ENCODE results near the gene RRAGD.

RRAGD gene

DNA sequence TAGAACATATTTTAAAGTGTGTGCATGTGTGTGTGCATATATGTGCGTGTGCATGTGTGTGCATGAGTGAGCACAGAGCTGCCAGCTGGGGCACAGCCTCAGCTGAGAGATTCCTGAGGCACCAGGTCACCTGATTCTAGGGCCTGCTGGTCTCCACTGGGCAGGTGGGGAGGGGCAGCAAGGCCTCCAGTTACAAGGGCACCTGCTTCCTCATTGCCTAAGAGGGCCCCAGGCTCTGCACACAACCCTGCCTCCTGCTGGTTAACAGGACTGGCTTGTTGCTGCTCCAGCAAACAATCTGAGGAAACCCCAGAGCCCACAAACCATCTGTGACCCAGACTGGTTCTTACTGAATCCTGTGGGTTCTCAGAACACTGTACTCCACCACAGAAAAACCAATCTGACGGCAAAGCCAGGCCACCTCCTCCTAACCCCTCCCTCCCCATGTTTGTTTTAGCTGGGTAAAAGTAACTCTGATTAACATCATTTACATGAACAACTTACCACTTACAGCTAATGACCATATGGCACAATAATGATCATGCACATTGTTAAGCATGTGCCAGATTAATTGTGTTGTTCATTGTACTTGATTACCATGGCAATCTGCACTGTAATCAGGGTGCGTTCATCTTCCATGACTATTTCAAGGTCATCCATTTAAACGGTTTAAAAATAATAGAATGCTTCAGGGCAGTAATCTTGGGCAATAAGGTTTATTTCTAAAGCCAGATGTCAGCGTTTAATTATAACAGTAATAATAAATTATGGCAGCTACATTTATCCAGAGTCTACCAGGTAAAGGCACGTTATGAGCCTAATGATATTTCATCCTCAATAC, 36.4 kb downstream of the RRAGD start:
- Histone ChIP-seq H3K27ac (ENCODE audit: low read length) (no peak overlapping the region), H3K4me1 (ENCODE audit: control insufficient read depth, insufficient read depth, low read length) (no peaks in the 10 kb centered on the region), H3K27me3 (ENCODE audit: control insufficient read depth in 1 of 2, insufficient read depth in 2 of 2, low read length in 2 of 2) (no peaks in the 10 kb centered on the region), H3K9me3 (ENCODE audit: control insufficient read depth in 2 of 2, low read length in 2 of 2) (no peaks in the 10 kb centered on the region), H3K36me3 (ENCODE audit: control insufficient read depth in 2 of 2, insufficient read depth in 2 of 2, low read length in 2 of 2) (no peaks in the 10 kb centered on the region), H3K4me3 (ENCODE audit: low read length in 2 of 2) (no peak overlapping the region), H3K9ac (ENCODE audit: low read length in 2 of 2) (no peak overlapping the region)

DNA sequence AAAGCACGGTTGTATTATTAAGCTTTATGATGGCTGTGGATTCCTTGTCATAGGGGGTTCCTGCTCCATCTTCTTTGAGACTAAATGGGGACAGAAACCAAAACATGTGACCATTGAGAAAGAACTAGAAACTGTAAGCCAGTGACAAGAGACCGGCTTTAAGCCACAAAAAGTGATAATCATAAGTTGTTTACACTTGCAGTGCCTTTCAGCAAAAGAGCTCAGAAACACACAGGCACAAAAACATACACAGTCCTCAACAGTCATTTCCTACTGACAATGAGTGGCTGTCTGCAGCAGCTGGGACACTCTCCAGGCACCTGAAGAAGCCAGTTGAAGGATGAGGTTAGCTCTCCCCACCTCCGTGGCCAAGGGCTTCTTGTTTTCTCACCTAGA, 39.6 kb downstream of the RRAGD start:
- H3K27me3 ChIP-seq (ENCODE audit: control insufficient read depth in 1 of 2, insufficient read depth in 2 of 2, low read length in 2 of 2), result no peaks in the 10 kb centered on the region

DNA sequence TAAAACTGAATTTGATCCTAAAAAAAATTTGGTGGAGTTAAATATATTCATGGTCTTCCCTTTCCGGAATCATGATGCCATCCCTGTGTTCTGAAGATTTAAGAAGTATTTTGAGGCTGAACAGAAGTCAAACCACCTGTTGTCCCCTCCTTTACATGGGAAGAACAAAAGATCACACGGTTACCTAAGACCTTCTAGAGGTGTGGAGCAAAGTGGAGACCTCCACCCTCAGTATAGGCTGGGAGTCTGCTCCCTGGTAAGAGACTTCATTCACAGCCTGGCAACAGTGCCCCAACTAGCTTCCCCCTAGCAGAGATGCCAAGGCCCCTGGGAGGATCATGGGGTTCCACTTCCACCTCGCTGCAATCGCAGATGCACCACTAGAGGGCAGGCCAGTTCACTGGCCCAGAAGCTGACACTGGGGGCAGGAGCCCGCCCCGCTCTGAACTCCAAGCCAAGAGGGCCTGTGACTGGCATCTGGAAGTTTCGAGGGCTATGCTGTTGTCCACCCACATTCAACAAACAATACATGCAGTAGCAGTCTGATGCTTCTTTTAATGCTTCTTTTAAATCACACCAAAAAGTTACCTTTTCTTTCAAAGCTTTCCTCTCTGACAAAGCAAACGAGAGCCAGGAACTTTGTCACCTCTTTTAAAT, 40.1 kb downstream of the RRAGD start:
- Histone ChIP-seq H3K27me3 (ENCODE audit: control insufficient read depth in 1 of 2, insufficient read depth in 2 of 2, low read length in 2 of 2) (no peaks in the 10 kb centered on the region), H3K9me3 (ENCODE audit: control insufficient read depth in 2 of 2, low read length in 2 of 2) (no peaks in the 10 kb centered on the region), H3K4me1 (ENCODE audit: control insufficient read depth, insufficient read depth, low read length) (peaks cover 3% of the 10 kb centered on the region), H3K36me3 (ENCODE audit: control insufficient read depth in 2 of 2, insufficient read depth in 2 of 2, low read length in 2 of 2) (no peaks in the 10 kb centered on the region), H3K27ac (ENCODE audit: low read length) (no peak overlapping the region), H3K9ac (ENCODE audit: low read length in 2 of 2) (peak overlapping the region in 1 of 2 donors; percentile 2), H3K4me3 (ENCODE audit: low read length in 2 of 2) (no peak overlapping the region)

More for the DNA sequence above, 39.6 kb downstream of the RRAGD start:
- peak overlapping the region in 1 of 2 donors; percentile 2 for H3K9ac ChIP-seq (ENCODE audit: low read length in 2 of 2)
- no peaks in the 10 kb centered on the region for H3K36me3 ChIP-seq (ENCODE audit: control insufficient read depth in 2 of 2, insufficient read depth in 2 of 2, low read length in 2 of 2)
- no peaks in the 10 kb centered on the region for H3K9me3 ChIP-seq (ENCODE audit: control insufficient read depth in 2 of 2, low read length in 2 of 2)
- no peak overlapping the region for H3K4me3 ChIP-seq (ENCODE audit: low read length in 2 of 2)
- H3K27ac ChIP-seq (ENCODE audit: low read length), result no peak overlapping the region
- peaks cover 3% of the 10 kb centered on the region for H3K4me1 ChIP-seq (ENCODE audit: control insufficient read depth, insufficient read depth, low read length)

DNA sequence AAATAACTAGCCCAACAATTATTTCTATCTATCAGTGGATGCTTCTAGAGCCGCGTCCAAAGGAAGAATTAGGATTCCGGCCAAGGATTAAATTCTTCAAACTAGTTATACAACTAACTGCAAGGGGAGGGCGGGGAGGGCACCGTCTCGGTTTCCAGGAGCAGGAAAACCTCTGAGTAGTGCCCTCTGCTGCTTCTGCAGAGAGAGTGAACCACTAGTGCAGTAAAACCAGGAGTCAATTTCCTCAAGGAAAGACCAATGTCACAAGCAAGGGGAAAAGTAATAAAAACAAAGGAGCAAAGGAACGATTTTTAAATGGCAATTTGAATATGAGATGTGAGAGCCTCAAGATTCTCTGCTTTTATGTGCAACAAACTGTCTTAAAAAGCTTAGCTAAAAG, 43.1 kb downstream of the RRAGD start:
- no peak overlapping the region for H3K9ac ChIP-seq (ENCODE audit: low read length in 2 of 2)
- H3K27ac ChIP-seq (ENCODE audit: low read length), result no peak overlapping the region
- H3K36me3 ChIP-seq (ENCODE audit: control insufficient read depth in 2 of 2, insufficient read depth in 2 of 2, low read length in 2 of 2), result no peaks in the 10 kb centered on the region

DNA sequence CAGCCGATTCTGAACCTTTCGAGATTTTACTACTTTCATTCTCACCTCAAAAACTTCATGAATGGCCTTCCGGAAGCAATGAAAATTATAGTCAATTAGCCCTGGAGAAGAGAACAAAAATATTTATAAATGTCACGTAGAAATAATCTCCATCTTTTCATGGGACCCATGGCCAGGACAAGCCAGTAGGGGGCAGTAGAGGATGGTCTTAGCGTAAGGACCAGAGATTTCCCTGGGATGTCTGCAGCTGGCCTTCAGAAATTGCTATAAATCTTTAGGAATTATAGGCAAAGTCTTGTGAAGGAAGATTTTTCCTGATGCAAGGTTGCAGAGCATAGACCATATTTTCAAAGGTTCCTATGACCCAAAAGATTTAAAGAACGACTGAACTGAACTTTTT, 44.0 kb downstream of the RRAGD start:
- H3K9me3 ChIP-seq (ENCODE audit: control insufficient read depth in 2 of 2, low read length in 2 of 2), result no peaks in the 10 kb centered on the region
- no peak overlapping the region for H3K27ac ChIP-seq (ENCODE audit: low read length)
- H3K9ac ChIP-seq (ENCODE audit: low read length in 2 of 2), result no peak overlapping the region
- no peaks in the 10 kb centered on the region for H3K27me3 ChIP-seq (ENCODE audit: control insufficient read depth in 1 of 2, insufficient read depth in 2 of 2, low read length in 2 of 2)
- no peak overlapping the region for H3K4me3 ChIP-seq (ENCODE audit: low read length in 2 of 2)
- H3K4me1 ChIP-seq (ENCODE audit: control insufficient read depth, insufficient read depth, low read length), result peaks cover 3% of the 10 kb centered on the region
- H3K36me3 ChIP-seq (ENCODE audit: control insufficient read depth in 2 of 2, insufficient read depth in 2 of 2, low read length in 2 of 2), result no peaks in the 10 kb centered on the region

More for the DNA sequence above, 43.1 kb downstream of the RRAGD start:
- no peak overlapping the region for H3K4me3 ChIP-seq (ENCODE audit: low read length in 2 of 2)
- H3K9me3 ChIP-seq (ENCODE audit: control insufficient read depth in 2 of 2, low read length in 2 of 2), result no peaks in the 10 kb centered on the region
- peaks cover 3% of the 10 kb centered on the region for H3K4me1 ChIP-seq (ENCODE audit: control insufficient read depth, insufficient read depth, low read length)
- no peaks in the 10 kb centered on the region for H3K27me3 ChIP-seq (ENCODE audit: control insufficient read depth in 1 of 2, insufficient read depth in 2 of 2, low read length in 2 of 2)

DNA sequence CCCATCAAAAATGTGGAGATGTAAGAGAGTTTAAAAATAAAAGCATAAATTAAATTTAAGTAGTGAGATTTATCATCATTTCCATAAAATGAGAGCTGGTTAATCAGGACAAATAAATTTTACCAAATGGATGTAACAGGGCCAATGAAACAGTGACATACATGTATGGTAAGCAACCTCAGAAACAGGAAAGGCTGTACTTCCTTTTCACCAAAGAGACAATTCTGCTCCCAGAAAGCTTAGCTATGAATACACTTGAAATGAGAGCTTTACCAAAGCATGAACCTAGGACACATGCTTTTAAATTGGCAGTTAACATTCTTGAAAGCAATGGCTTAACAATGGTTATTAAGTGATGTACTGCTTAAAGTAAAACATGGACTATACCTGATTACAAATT, 47.5 kb downstream of the RRAGD start:
- no peak overlapping the region for H3K27ac ChIP-seq (ENCODE audit: low read length)
- no peak overlapping the region for H3K4me3 ChIP-seq (ENCODE audit: low read length in 2 of 2)
- H3K9me3 ChIP-seq (ENCODE audit: control insufficient read depth in 2 of 2, low read length in 2 of 2), result no peaks in the 10 kb centered on the region
- no peaks in the 10 kb centered on the region for H3K36me3 ChIP-seq (ENCODE audit: control insufficient read depth in 2 of 2, insufficient read depth in 2 of 2, low read length in 2 of 2)
- H3K9ac ChIP-seq (ENCODE audit: low read length in 2 of 2), result no peak overlapping the region
- peaks cover 3% of the 10 kb centered on the region for H3K4me1 ChIP-seq (ENCODE audit: control insufficient read depth, insufficient read depth, low read length)
- H3K27me3 ChIP-seq (ENCODE audit: control insufficient read depth in 1 of 2, insufficient read depth in 2 of 2, low read length in 2 of 2), result no peaks in the 10 kb centered on the region

DNA sequence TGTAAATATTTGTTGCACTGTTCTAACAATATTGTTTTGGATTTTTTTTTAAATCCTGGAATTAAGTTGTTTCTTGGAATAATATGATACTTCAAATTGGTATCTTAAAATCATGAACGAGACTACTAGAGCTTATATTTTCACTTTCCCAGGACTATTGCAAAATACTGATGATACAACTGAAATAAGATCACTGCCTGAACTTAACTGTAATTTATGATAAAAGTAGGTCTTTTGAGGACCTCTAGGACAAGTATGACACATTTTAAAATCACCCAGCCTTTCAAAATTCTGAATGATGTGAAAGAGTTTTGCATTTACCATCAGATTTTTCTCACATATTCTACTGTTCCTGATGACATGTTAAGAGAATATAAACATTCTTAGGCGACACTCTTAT, 50.9 kb downstream of the RRAGD start:
- H3K27me3 ChIP-seq (ENCODE audit: control insufficient read depth in 1 of 2, insufficient read depth in 2 of 2, low read length in 2 of 2), result no peaks in the 10 kb centered on the region
- H3K4me3 ChIP-seq (ENCODE audit: low read length in 2 of 2), result no peak overlapping the region
- no peak overlapping the region for H3K27ac ChIP-seq (ENCODE audit: low read length)
- no peaks in the 10 kb centered on the region for H3K4me1 ChIP-seq (ENCODE audit: control insufficient read depth, insufficient read depth, low read length)
- no peaks in the 10 kb centered on the region for H3K9me3 ChIP-seq (ENCODE audit: control insufficient read depth in 2 of 2, low read length in 2 of 2)
- no peak overlapping the region for H3K9ac ChIP-seq (ENCODE audit: low read length in 2 of 2)
- no peaks in the 10 kb centered on the region for H3K36me3 ChIP-seq (ENCODE audit: control insufficient read depth in 2 of 2, insufficient read depth in 2 of 2, low read length in 2 of 2)

DNA sequence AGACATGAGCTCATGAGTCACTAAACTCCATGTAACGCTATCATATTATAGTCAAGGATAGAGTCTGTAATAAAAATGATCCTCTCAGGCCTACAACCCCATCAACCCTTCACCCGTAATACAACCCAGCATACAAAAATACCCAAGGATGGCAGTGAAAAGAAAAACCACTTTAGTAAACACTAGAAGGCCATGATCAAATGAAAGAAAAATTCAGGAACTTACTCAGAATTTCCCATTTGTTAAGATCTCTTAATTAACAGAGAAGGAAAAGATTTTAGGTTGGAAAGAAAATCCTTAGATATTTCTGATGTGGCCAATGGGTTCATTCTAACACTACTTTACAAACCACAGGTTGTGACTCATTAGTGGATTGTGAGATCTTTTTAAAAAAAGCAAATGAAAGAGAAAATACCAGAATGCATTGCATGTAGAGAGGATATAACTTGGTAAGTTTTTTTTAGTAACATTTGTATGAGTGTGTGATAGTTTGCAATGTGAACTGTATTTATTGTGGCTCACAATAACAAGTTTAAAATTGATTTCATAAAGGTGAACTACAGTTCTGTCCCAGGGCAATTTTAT, 51.6 kb downstream of the RRAGD start:
- Histone ChIP-seq H3K36me3 (ENCODE audit: control insufficient read depth in 2 of 2, insufficient read depth in 2 of 2, low read length in 2 of 2) (no peaks in the 10 kb centered on the region), H3K9ac (ENCODE audit: low read length in 2 of 2) (no peak overlapping the region), H3K27me3 (ENCODE audit: control insufficient read depth in 1 of 2, insufficient read depth in 2 of 2, low read length in 2 of 2) (no peaks in the 10 kb centered on the region), H3K4me3 (ENCODE audit: low read length in 2 of 2) (no peak overlapping the region), H3K9me3 (ENCODE audit: control insufficient read depth in 2 of 2, low read length in 2 of 2) (no peaks in the 10 kb centered on the region), H3K27ac (ENCODE audit: low read length) (no peak overlapping the region), H3K4me1 (ENCODE audit: control insufficient read depth, insufficient read depth, low read length) (no peaks in the 10 kb centered on the region)

DNA sequence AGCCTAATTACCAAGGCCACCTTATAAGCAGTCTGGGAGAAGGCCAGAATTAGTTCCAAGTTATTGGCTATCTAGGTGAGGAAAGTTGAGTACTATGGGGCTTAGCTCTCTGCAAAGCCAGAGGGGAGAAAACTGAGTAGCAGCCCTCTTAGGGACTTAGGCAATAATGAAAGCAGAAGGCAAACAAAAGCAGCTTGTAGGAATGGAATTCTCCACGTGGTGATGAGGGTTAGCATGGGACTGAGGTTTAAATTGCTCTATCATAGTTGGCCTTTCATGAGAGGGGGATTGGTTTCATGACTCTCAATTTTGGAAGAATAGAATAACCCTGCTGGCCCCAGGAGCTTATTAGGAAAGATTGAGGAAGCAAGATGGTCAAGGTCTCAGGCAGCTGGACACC, 52.5 kb downstream of the RRAGD start:
- no peak overlapping the region for H3K4me3 ChIP-seq (ENCODE audit: low read length in 2 of 2)
- H3K9ac ChIP-seq (ENCODE audit: low read length in 2 of 2), result no peak overlapping the region
- H3K4me1 ChIP-seq (ENCODE audit: control insufficient read depth, insufficient read depth, low read length), result no peaks in the 10 kb centered on the region
- H3K27ac ChIP-seq (ENCODE audit: low read length), result no peak overlapping the region
- no peaks in the 10 kb centered on the region for H3K36me3 ChIP-seq (ENCODE audit: control insufficient read depth in 2 of 2, insufficient read depth in 2 of 2, low read length in 2 of 2)
- H3K27me3 ChIP-seq (ENCODE audit: control insufficient read depth in 1 of 2, insufficient read depth in 2 of 2, low read length in 2 of 2), result no peaks in the 10 kb centered on the region
- no peaks in the 10 kb centered on the region for H3K9me3 ChIP-seq (ENCODE audit: control insufficient read depth in 2 of 2, low read length in 2 of 2)

DNA sequence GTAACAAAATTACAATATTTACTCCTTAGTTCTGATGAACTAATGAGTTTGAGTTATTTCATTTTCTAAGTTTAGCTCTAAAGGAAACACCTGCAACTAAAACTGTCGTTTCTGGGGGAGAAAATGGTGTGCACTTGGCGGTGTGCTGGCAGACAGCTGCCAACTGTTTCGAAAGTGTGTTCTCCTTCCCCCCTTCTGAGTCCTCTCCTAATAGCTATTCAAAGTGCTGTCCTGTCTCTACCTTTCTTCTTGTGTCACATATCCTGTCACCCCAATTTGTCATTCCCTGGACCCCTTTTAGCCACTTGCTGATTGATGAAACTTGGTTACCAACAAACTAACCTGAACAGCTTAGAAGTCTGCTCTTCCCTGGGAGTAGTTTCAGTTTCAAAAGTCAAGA, 54.7 kb downstream of the RRAGD start:
- Histone ChIP-seq H3K27me3 (ENCODE audit: control insufficient read depth in 1 of 2, insufficient read depth in 2 of 2, low read length in 2 of 2) (no peaks in the 10 kb centered on the region), H3K27ac (ENCODE audit: low read length) (no peak overlapping the region), H3K4me1 (ENCODE audit: control insufficient read depth, insufficient read depth, low read length) (no peaks in the 10 kb centered on the region), H3K9me3 (ENCODE audit: control insufficient read depth in 2 of 2, low read length in 2 of 2) (no peaks in the 10 kb centered on the region), H3K4me3 (ENCODE audit: low read length in 2 of 2) (no peak overlapping the region), H3K9ac (ENCODE audit: low read length in 2 of 2) (no peak overlapping the region), H3K36me3 (ENCODE audit: control insufficient read depth in 2 of 2, insufficient read depth in 2 of 2, low read length in 2 of 2) (no peaks in the 10 kb centered on the region)

Data from stomach smooth muscle (tissue), 2 donors.